Adrenal gland (tissue), 5 donors: ENCODE data around the gene DPYD.

Experiments used
- POLR2A ChIP-seq, 2 donors: fragments of 450-650 bp; IDR thresholded peaks; one replicate each; pipeline ENCODE4 v1.6.1; 2017; ENCODE audit warnings: antibody characterized with exemption in 2 of 2, mild to moderate bottlenecking in 2 of 2, moderate library complexity in 1 of 2
- TF ChIP-seq, protein P1 (sequence below), 6 experiments: fragments of 450-650 bp in 4 of 6; fragments of 200-600 bp in 2 of 6; sonication (generic) in 1 of 6; IDR thresholded peaks; 1 replicate in 5 of 6; 2 replicates in 1 of 6; pipeline versions ENCODE4 v1.5.1 to v1.8.0; 2016 to 2021; ENCODE audit warnings: antibody characterized with exemption in 6 of 6, mild to moderate bottlenecking in 2 of 6, moderate library complexity in 1 of 6
- donor health status: DM: no; HTN: no; CAD: no.

DNA sequence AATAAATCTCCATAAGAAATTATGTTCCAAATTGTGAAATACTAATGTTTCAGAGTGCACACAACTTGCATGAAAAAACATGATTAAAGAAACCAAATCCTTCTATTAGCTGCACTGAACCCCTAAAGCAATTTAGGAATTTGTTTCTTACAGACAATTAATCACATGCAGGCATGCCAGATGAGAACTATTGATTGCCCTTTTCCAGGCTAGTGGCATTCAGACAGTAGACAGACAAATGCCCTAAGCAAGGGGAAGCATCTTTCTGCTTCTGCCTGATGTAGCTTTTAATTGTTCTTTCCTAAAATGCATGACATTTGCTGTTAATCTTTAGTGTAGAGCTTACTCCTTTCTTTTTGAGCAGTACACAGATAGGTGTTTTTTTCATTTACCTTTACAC is 229.5 kb downstream of the DPYD start:
- TF ChIP-seq, protein P1, sequence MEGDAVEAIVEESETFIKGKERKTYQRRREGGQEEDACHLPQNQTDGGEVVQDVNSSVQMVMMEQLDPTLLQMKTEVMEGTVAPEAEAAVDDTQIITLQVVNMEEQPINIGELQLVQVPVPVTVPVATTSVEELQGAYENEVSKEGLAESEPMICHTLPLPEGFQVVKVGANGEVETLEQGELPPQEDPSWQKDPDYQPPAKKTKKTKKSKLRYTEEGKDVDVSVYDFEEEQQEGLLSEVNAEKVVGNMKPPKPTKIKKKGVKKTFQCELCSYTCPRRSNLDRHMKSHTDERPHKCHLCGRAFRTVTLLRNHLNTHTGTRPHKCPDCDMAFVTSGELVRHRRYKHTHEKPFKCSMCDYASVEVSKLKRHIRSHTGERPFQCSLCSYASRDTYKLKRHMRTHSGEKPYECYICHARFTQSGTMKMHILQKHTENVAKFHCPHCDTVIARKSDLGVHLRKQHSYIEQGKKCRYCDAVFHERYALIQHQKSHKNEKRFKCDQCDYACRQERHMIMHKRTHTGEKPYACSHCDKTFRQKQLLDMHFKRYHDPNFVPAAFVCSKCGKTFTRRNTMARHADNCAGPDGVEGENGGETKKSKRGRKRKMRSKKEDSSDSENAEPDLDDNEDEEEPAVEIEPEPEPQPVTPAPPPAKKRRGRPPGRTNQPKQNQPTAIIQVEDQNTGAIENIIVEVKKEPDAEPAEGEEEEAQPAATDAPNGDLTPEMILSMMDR (IDR thresholded peaks at IDR 0.05): no peak
- TF ChIP-seq POLR2A (IDR thresholded peaks at IDR 0.05): no peak
